OCI-LY1 (cell line): ENCODE results near the gene SSC4D.

Experiments used
- H2AFZ ChIP-seq: fragments of 200-600 bp; sonication (generic), shearing (Covaris generic); 2 replicates; pipeline ENCODE4 v1.6.0; 2014; ENCODE audit warnings: antibody characterized with exemption, mild to moderate bottlenecking, low read length
- H3F3A ChIP-seq: fragments of 200-600 bp; sonication (generic), shearing (Covaris generic); 2 replicates; pipeline ENCODE4 v1.6.0; 2014; ENCODE audit warnings: mild to moderate bottlenecking, antibody characterized with exemption, low read length, moderate library complexity; ENCODE audit not compliant: insufficient read depth
- H3K27ac ChIP-seq: fragments of 200-600 bp; sonication (generic); 2 replicates; pipeline ENCODE4 v1.5.1; 2014; ENCODE audit warnings: low read length, mixed run types, mild to moderate bottlenecking, low read depth; ENCODE audit not compliant: poor library complexity, severe bottlenecking
- H3K27me3 ChIP-seq: fragments of 200-600 bp; sonication (generic); 2 replicates; pipeline ENCODE4 v1.6.0; 2014; ENCODE audit warnings: antibody characterized with exemption, mild to moderate bottlenecking, low read length, moderate library complexity; ENCODE audit not compliant: insufficient read depth
- H3K36me3 ChIP-seq: fragments of 200-600 bp; sonication (generic); 2 replicates; pipeline ENCODE4 v1.6.1; 2014; ENCODE audit warnings: mild to moderate bottlenecking, antibody characterized with exemption, low read length, moderate library complexity, mixed read lengths; ENCODE audit not compliant: insufficient read depth
- H3K4me1 ChIP-seq: fragments of 200-600 bp; sonication (generic); 2 replicates; pipeline ENCODE4 v1.5.1; 2014; ENCODE audit warnings: mild to moderate bottlenecking, low read length, moderate library complexity; ENCODE audit not compliant: insufficient read depth, severe bottlenecking
- H3K4me2 ChIP-seq: fragments of 200-600 bp; sonication (generic), shearing (Covaris generic); 2 replicates; pipeline ENCODE4 v1.6.1; 2014; ENCODE audit warnings: low read length
- H3K4me3 ChIP-seq: fragments of 200-600 bp; sonication (generic); 2 replicates; pipeline ENCODE4 v1.5.1; 2014; ENCODE audit warnings: low read length, low read depth, mild to moderate bottlenecking, mixed read lengths; ENCODE audit not compliant: poor library complexity, severe bottlenecking
- H3K79me2 ChIP-seq: fragments of 200-600 bp; shearing (Covaris generic); 2 replicates; pipeline ENCODE4 v1.6.1; 2016; ENCODE audit warnings: mixed run types, low read length, mixed read lengths; ENCODE audit not compliant: insufficient read depth
- H3K9ac ChIP-seq: fragments of 200-600 bp; sonication (generic), shearing (Covaris generic); 2 replicates; pipeline ENCODE4 v1.6.1; 2014; ENCODE audit warnings: mild to moderate bottlenecking, low read length, mixed read lengths
- H3K9me2 ChIP-seq: fragments of 200-600 bp; sonication (generic), shearing (Covaris generic); 2 replicates; pipeline ENCODE4 v1.6.1; 2014; ENCODE audit warnings: low read depth, mild to moderate bottlenecking, low read length, mixed read lengths
- H3K9me3 ChIP-seq: fragments of 200-600 bp; shearing (Covaris generic); 2 replicates; pipeline ENCODE4 v1.6.1; 2014; ENCODE audit warnings: low read length, mixed read lengths
- H4K20me1 ChIP-seq: fragments of 200-600 bp; sonication (generic), shearing (Covaris generic); 2 replicates; pipeline ENCODE4 v1.6.0; 2016; ENCODE audit warnings: mild to moderate bottlenecking, low read length; ENCODE audit not compliant: insufficient read depth
- EZH2 ChIP-seq: fragments of 200-600 bp; sonication (generic), shearing (Covaris generic); IDR thresholded peaks from 2 replicates; pipeline ENCODE4 v1.8.0; 2017; ENCODE audit warnings: borderline replicate concordance, mixed run types, mild to moderate bottlenecking, antibody characterized with exemption, low read length, moderate library complexity, mixed read lengths
- TF ChIP-seq, protein P1 (sequence below): fragments of 200-600 bp; sonication (generic), shearing (Covaris generic); IDR thresholded peaks from 2 replicates; pipeline ENCODE4 v1.5.1; 2017; ENCODE audit warnings: mild to moderate bottlenecking, antibody characterized with exemption, low read length, moderate library complexity, mixed read lengths

The SSC4D gene

DNA sequence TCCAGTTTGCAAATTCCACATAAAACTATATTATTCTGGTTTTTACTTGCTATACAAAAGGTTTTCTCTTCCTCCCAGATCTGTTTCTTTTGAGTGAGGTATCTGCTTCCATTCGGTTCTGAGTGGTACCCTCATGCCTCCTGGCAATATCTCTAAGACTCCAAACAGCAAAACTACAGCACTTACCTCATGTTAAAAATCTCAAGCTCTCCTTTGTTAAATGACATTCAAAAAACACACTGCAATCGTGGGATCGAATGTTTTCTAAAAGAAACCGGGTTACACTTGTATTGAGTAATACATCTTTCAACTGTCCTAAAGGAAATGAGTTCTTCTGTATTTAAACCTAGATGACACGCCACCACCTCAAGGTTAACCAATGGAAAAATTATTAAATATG is 61.8 kb downstream of the SSC4D start:
- Histone ChIP-seq H3K36me3 (peaks cover 97% of the 10 kb centered on the region), H4K20me1 (peaks cover 7% of the 10 kb centered on the region; the same call in 1 of the 2 replicates), H2AFZ (no peak overlapping the region), H3K4me1 (no peaks in the 10 kb centered on the region), H3K27me3 (no peaks in the 10 kb centered on the region), H3K27ac (no peak overlapping the region), H3K4me2 (no peak overlapping the region), H3K9me2 (no peaks in the 10 kb centered on the region), H3K79me2 (peaks cover 91% of the 10 kb centered on the region), H3K4me3 (no peak overlapping the region), H3F3A (no peaks in the 10 kb centered on the region), H3K9ac (no peak overlapping the region), H3K9me3 (no peaks in the 10 kb centered on the region)
- no peak for TF ChIP-seq EZH2
- TF ChIP-seq, protein P1, sequence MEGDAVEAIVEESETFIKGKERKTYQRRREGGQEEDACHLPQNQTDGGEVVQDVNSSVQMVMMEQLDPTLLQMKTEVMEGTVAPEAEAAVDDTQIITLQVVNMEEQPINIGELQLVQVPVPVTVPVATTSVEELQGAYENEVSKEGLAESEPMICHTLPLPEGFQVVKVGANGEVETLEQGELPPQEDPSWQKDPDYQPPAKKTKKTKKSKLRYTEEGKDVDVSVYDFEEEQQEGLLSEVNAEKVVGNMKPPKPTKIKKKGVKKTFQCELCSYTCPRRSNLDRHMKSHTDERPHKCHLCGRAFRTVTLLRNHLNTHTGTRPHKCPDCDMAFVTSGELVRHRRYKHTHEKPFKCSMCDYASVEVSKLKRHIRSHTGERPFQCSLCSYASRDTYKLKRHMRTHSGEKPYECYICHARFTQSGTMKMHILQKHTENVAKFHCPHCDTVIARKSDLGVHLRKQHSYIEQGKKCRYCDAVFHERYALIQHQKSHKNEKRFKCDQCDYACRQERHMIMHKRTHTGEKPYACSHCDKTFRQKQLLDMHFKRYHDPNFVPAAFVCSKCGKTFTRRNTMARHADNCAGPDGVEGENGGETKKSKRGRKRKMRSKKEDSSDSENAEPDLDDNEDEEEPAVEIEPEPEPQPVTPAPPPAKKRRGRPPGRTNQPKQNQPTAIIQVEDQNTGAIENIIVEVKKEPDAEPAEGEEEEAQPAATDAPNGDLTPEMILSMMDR, result no peak

DNA sequence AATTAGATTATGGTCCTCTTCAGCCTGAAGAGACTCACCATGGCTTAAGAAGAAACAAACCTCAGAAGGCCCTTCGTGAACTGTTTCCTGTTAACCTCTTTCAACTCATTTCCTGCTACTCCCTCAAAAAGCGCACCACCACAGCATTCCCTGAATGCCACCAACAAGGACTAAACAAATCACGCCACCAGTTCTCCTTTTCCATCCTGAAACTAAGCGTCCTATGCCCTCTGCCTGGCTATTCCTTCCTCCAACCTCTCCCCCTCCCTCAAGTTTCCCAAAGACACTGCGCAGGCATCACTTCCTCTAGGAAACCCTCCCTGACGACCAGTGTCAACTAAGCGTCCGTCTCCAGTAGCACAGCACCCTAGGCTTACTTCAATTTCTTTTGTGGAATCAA is 62.7 kb downstream of the SSC4D start:
- H3K4me2 ChIP-seq, result no peak overlapping the region
- no peak overlapping the region for H3K27ac ChIP-seq
- peaks cover 91% of the 10 kb centered on the region for H3K79me2 ChIP-seq
- no peak overlapping the region for H2AFZ ChIP-seq
- peaks cover 98% of the 10 kb centered on the region for H3K36me3 ChIP-seq
- peaks cover 6% of the 10 kb centered on the region; the same call in 1 of the 2 replicates for H4K20me1 ChIP-seq
- no peaks in the 10 kb centered on the region for H3K4me1 ChIP-seq
- H3K27me3 ChIP-seq, result no peaks in the 10 kb centered on the region
- no peak overlapping the region for H3K4me3 ChIP-seq
- no peaks in the 10 kb centered on the region for H3K9me2 ChIP-seq
- no peak overlapping the region for H3K9ac ChIP-seq
- TF ChIP-seq, protein P1, result no peak
- TF ChIP-seq EZH2, result no peak
- H3F3A ChIP-seq, result no peaks in the 10 kb centered on the region
- H3K9me3 ChIP-seq, result no peaks in the 10 kb centered on the region

DNA sequence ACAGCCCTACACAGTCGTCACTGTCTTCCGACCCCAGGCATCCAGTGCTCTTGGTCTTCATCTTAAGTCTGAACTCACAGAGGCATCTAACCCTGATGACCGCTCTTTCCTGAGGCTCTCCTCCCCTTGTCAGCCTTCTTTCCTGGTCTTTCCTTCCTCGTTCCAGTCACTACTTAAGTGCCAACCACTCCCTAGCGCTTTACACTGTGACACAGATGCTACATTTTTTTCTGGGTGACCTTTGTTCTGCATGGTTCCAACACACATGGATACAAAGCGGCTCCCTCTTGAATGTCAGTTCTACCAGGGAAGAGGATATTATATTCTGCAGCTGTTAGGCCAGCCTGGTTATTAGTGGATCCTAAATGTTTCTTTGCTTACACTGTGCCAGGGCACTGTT is 63.4 kb downstream of the SSC4D start:
- H3K4me1 ChIP-seq, result no peaks in the 10 kb centered on the region
- H2AFZ ChIP-seq, result no peak overlapping the region
- H3K9me3 ChIP-seq, result no peaks in the 10 kb centered on the region
- peaks cover 2% of the 10 kb centered on the region; the same call in 1 of the 2 replicates for H4K20me1 ChIP-seq
- no peak overlapping the region for H3K27ac ChIP-seq
- peaks cover 98% of the 10 kb centered on the region for H3K36me3 ChIP-seq
- peaks cover 91% of the 10 kb centered on the region for H3K79me2 ChIP-seq
- no peaks in the 10 kb centered on the region for H3F3A ChIP-seq
- no peak overlapping the region for H3K4me2 ChIP-seq
- TF ChIP-seq EZH2, result no peak
- TF ChIP-seq, protein P1, result no peak
- no peak overlapping the region for H3K4me3 ChIP-seq
- H3K27me3 ChIP-seq, result no peaks in the 10 kb centered on the region
- no peaks in the 10 kb centered on the region for H3K9me2 ChIP-seq
- no peak overlapping the region for H3K9ac ChIP-seq
